ENCODE data around the gene CD83.
"Not testable (repeated sequence)": the region's sequence is repeated elsewhere in the genome, so short reads cannot be mapped to it uniquely, and the experiment has no call there.

CD83 gene

DNA sequence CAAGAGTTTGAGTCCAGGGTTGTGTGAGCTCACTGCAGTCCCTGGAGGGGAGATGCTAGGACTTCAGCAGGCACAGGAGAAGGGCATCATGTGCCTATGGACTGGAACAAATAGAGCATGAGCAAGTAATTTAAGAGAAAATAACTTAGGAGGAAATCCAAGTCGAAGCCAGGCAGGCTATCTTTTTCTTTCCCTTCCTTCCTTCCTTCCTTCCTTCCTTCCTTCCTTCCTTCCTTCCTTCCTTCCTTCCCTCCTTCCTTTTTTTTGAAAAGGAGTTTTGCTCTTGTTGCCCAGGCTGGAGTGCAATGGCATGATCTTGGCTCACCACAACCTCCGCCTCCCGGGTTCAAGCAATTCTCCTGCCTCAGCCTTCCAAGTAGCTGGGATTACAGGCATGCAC lies 33.7 kb downstream of the CD83 start:
- DNase-seq, result not testable (repeated sequence)

DNA sequence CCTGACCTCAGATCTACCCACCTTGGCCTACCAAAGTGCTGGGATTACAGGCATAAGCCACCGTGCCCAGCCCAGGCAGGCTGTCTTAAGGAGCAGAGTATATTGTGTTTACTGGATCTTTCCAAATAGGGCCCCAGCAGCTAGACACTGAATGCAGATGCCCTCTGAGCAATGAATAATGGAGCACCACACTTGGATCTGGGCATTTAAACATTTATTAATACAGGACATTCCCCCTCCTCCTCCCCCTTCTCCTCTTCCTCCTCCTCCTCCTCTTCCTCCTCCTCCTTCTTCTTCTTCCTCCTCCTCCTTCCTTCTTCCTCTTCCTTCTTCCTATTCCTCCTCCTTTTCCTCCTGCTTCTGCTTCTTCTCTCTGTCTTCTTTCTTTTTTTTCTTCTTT lies 34.2 kb downstream of the CD83 start:
- DNase-seq, result no peak

DNA sequence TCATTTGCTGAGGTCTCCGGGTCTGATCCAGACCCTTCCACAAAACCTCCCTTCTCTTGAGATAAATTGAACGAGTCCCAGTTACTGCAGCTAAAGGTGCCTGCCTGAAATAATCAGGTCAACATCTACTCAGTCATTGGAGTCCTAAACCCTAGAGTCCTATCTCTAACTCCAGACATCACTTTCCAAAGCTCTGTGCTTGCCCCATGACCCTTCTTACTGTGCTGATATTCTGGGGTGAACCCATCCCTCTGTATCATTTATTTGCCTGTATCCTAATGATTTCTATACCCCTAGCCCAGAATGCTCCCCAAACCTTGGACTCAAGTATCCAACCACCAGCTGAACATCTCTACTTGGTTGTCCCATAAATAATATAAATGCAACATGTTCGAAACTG lies 35.7 kb downstream of the CD83 start:
- no peak for DNase-seq

DNA sequence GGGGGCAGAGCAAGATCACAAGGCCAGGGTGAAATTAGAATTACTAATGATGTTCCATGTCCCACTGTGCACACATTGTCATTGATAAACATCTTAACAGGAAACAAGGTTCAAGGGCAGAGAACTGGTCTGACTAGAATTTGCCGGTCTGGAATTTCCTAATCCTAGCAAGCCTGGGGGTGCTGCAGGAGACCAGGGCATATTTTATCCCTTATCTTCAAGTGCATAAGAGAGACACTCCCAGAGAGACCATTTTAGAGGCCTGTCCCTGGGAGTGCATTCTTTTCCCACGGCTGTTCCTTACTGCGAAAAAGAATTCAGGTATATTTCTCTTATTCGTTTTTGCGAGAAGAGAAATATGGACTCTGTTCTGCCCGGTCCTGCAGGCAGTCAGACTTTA lies 41.5 kb downstream of the CD83 start:
- no peak for DNase-seq

DNA sequence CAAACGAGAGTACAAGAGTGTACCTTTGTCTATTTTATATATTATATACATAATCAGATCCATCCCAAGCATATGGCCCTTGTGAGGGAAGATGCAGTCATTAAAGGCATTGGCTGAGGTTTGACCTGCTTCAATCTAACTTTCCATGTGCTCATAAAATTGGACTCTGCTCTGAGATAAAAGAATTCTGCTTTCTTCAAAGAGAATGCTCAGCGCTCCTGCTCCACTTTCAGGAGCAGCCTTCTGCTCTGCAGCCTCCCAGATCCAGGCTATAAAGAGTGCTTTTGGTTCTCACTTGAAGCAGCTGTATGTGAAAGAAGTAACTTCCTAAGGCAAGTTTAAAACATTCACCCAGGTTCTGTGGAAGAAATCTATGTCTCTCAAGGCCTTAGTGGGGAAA lies 45.3 kb downstream of the CD83 start:
- DNase-seq, result no peak

DNA sequence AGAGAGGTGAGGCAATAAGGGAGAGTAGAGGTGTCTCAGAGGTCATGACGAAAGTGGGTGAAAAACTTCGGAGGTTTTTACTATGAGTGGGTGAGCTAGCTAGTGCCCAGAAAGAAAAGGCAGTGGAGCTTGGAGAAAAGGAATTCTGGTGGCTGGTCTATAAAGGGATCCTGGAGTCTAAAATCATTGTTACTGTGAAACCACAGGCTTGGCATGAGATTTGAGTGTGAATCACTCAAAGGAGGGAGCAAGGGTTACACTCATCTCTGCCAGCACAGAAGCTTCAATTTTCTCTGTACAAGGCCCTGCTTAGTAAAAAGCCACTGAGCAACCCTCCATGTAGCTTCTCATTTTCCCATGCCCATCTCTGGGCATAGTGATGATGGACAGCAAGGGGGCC lies 47.5 kb downstream of the CD83 start:
- DNase-seq, result no peak

DNA sequence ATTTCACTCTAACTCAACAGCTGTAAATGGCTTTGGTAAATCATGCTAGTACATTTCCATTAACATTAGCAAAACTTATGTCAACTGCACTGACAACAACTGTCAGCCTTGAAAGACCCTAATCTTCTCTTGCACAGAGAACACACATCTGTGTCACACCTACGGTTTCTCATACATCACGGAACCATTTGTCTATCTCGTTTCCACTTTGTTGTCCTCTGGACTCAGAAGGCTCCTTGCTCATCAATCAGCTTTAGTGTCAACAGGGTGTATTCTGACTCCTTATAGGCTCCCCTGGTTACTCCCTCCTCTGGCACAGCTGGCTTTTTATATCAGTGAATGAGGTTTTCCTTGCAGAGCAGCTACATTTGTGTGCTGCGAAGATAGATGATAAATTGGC lies 49.3 kb downstream of the CD83 start:
- no peak for DNase-seq

DNA sequence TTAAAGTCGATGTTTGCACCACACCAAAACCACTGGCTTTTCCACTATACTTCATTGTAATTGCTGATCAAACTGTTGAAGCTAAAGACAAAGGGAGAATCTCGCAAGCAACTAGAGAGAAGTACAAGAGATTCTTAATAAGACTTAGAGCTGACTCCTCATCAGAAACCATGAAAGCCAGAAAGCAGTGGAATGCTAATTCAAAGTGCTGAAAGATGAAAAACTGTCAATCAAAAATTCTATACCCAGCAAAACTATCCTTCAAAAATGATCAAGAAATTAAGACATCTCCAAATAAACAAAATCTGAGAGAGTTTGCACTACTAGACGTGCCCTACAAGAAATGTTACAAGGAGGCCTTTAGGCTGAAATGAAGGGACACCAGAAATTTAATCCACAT lies 52.6 kb downstream of the CD83 start:
- DNase-seq, result no peak

DNA sequence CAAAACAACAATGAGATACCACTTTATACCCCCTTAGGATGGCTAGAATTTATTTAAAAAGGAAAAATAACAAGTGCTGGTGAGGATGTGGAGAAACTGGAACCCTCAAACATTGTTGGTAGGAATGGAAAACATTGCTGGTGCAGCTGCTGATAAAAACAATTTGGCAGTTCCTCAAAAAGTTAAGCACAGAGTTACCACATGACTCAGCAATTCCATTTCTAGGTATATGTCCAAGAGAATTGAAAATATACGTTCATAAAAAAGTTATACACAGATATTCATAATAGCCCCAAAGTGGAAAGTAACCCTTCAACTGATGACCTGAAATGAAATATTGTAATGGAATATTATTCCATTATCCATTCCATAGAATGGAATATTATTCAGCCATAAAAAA lies 55.0 kb downstream of the CD83 start:
- no peak for DNase-seq

DNA sequence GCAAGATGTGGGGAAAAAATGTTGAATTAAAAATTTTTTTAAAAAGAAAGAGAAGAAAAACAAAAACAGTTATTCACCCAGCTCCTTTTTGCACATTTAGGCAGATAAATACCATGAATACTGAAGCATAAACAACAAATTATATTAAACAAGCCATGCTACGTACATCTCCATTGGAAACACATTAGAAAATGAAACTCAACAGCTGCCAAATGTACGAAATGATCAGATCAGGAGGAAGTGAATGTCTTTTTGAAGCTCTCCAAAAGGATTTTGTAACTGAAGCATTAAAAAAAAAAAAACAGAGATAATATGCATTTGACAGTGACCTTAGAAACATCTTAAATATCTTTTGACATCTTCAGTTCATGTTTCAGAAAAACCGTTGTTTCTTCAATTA lies 56.7 kb downstream of the CD83 start:
- DNase-seq, result no peak

DNA sequence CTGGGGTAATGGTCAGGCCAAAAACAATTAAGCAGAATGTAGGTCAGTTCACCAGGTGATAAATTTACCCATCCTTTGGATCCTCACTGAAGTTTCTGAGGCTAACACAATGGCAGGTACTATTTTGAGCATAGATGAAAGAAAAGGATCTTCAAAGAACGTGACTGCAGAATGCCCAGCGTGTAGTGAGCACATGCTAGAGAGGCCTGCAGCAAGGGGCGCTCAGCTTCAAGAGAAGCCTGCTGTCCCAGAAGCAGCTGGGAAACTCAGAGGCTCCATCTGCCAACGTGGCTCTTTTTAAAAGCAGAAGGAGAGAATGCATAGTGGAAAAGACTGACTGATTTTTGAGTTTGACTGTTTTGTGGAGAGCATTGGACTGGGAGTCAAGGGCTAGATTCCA lies 57.4 kb downstream of the CD83 start:
- DNase-seq, result no peak

DNA sequence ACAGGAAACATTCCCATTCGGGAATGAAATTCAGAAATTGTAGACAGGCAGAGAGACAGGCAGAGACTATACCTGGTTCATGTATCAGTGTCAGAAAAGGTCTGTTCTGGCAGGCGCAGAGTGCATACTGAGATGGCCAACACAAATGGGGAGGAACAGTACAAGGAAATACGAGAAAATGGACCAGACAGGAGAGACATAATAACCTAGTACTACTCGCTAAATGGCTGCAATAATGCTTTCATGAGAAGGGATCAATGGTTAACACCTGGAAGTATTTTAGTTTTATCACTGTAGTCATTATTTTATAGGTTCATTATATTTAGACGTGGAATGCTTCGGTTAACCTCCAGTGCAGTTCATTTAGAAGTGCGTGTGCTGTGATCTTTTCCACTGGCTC lies 58.9 kb downstream of the CD83 start:
- no peak for DNase-seq

DNA sequence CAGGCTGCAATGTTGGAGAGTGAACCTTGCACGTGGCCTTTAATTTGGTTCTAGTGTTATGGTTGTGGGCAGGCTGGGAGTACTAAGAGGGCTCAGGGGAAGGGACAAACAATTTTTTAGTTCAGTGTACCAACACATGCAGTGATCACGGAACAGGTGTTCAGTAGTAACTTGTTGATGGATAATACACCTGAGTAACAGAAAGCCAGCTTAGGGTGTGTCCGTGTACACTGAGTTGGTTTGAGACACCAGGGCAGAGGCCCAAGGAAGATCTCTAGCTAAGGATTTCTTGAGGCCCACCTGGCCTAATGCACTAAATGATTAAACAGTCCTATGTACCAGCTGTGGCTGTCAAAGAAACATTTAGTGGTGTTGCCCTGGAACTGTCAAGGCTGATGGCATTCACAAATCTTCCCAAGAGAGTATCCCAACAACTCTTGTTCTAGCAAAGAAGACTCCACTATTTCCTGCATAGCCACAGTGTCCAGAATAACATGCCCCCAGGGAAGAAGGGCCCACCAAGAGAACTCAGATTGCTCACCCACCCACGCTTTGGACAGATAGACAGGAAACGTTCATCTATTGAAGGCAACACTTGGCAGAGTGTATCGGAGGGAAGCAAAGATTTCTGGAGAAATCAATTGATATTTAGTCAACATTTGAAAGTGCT lies 60.0 kb downstream of the CD83 start:
- DNase-seq, result no peak

DNA sequence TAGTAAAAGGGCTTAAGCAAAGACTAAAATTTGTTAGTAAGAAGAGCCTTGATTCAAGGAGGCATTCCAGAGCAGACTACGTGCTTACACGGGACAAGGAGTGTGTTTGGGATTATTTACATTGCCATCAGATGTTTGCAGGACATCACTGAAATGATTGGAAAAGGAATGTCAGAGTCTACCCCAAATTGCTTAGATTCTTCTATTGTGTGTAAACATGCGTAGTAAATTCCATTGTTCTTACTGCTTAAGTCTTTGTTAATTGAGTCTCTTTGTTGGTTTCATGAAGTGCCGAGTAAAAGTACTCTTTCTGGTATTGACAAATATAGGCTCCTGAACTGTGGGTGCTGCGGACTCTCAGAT lies 60.5 kb downstream of the CD83 start:
- no peak for DNase-seq

DNA sequence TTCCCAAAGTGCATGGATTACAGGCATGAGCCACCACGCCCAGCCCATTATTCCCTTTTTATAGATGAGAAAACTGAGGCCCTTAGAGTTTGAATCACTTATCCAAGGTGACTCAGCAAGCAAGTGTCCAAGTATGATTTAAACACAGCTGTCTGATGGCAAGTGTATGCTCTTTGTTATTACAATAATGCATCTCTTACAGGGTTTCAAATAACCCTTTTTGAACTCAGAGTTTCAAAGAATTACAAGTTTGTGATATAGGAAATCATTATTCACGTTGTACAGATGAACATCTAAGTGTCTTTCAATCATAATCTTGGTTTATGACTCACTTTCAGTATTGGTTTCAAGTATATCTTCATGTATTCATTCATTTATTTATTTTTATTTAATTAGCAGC lies 63.0 kb downstream of the CD83 start:
- no peak for DNase-seq

DNA sequence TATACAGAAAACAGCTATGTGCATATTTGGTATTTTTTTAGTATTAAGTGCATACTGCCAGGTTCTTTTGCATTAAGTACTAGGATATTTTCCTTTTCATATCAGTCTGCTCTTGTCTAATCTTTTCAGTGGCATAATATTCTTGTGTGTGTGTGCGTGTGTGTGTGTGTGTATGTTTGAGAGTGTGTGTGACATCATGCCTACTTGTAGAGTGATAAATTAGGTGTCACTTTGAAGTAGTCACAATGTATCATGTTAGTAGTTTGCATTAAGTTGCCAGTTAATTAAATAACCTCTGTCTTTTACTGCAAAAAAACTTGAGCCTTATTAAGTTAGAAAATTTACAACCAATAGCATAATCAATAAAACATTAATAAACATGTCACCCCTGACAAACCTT lies 65.3 kb downstream of the CD83 start:
- DNase-seq, result no peak
